OCI-LY1 (cell line): Measurements from ENCODE around the gene MYCBP2.

Source experiments
- H2AFZ ChIP-seq: fragments of 200-600 bp; sonication (generic), shearing (Covaris generic); 2 replicates; pipeline ENCODE4 v1.6.0; 2014; ENCODE audit warnings: antibody characterized with exemption, mild to moderate bottlenecking, low read length
- H3F3A ChIP-seq: fragments of 200-600 bp; sonication (generic), shearing (Covaris generic); 2 replicates; pipeline ENCODE4 v1.6.0; 2014; ENCODE audit warnings: mild to moderate bottlenecking, antibody characterized with exemption, low read length, moderate library complexity; ENCODE audit not compliant: insufficient read depth
- H3K27ac ChIP-seq: fragments of 200-600 bp; sonication (generic); 2 replicates; pipeline ENCODE4 v1.5.1; 2014; ENCODE audit warnings: low read length, mixed run types, mild to moderate bottlenecking, low read depth; ENCODE audit not compliant: poor library complexity, severe bottlenecking
- H3K27me3 ChIP-seq: fragments of 200-600 bp; sonication (generic); 2 replicates; pipeline ENCODE4 v1.6.0; 2014; ENCODE audit warnings: antibody characterized with exemption, mild to moderate bottlenecking, low read length, moderate library complexity; ENCODE audit not compliant: insufficient read depth
- H3K36me3 ChIP-seq: fragments of 200-600 bp; sonication (generic); 2 replicates; pipeline ENCODE4 v1.6.1; 2014; ENCODE audit warnings: mild to moderate bottlenecking, antibody characterized with exemption, low read length, moderate library complexity, mixed read lengths; ENCODE audit not compliant: insufficient read depth
- H3K4me1 ChIP-seq: fragments of 200-600 bp; sonication (generic); 2 replicates; pipeline ENCODE4 v1.5.1; 2014; ENCODE audit warnings: mild to moderate bottlenecking, low read length, moderate library complexity; ENCODE audit not compliant: insufficient read depth, severe bottlenecking
- H3K4me2 ChIP-seq: fragments of 200-600 bp; sonication (generic), shearing (Covaris generic); 2 replicates; pipeline ENCODE4 v1.6.1; 2014; ENCODE audit warnings: low read length
- H3K4me3 ChIP-seq: fragments of 200-600 bp; sonication (generic); 2 replicates; pipeline ENCODE4 v1.5.1; 2014; ENCODE audit warnings: low read length, low read depth, mild to moderate bottlenecking, mixed read lengths; ENCODE audit not compliant: poor library complexity, severe bottlenecking
- H3K79me2 ChIP-seq: fragments of 200-600 bp; shearing (Covaris generic); 2 replicates; pipeline ENCODE4 v1.6.1; 2016; ENCODE audit warnings: mixed run types, low read length, mixed read lengths; ENCODE audit not compliant: insufficient read depth
- H3K9ac ChIP-seq: fragments of 200-600 bp; sonication (generic), shearing (Covaris generic); 2 replicates; pipeline ENCODE4 v1.6.1; 2014; ENCODE audit warnings: mild to moderate bottlenecking, low read length, mixed read lengths
- H3K9me2 ChIP-seq: fragments of 200-600 bp; sonication (generic), shearing (Covaris generic); 2 replicates; pipeline ENCODE4 v1.6.1; 2014; ENCODE audit warnings: low read depth, mild to moderate bottlenecking, low read length, mixed read lengths
- H3K9me3 ChIP-seq: fragments of 200-600 bp; shearing (Covaris generic); 2 replicates; pipeline ENCODE4 v1.6.1; 2014; ENCODE audit warnings: low read length, mixed read lengths
- H4K20me1 ChIP-seq: fragments of 200-600 bp; sonication (generic), shearing (Covaris generic); 2 replicates; pipeline ENCODE4 v1.6.0; 2016; ENCODE audit warnings: mild to moderate bottlenecking, low read length; ENCODE audit not compliant: insufficient read depth
- EZH2 ChIP-seq: fragments of 200-600 bp; sonication (generic), shearing (Covaris generic); IDR thresholded peaks from 2 replicates; pipeline ENCODE4 v1.8.0; 2017; ENCODE audit warnings: borderline replicate concordance, mixed run types, mild to moderate bottlenecking, antibody characterized with exemption, low read length, moderate library complexity, mixed read lengths
- TF ChIP-seq, protein P1 (sequence below): fragments of 200-600 bp; sonication (generic), shearing (Covaris generic); IDR thresholded peaks from 2 replicates; pipeline ENCODE4 v1.5.1; 2017; ENCODE audit warnings: mild to moderate bottlenecking, antibody characterized with exemption, low read length, moderate library complexity, mixed read lengths

Gene MYCBP2

DNA sequence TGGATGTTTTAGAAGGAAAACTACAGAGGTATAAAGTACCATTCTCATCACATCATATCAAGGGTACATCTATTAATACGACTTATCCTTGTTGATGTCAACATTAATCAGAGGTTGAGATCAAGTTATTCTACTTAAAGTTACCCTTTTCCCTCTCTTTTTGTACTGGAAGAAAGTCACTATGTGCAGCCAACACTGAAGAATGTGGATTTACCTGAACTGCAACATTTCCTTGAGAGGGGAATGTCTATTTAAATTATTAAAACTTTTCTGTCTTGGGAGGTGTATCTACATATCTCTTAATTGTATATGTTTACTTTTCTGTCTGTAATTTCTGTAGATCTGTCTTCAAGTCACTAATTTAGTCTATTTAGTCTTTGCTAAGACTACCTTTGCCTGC lies 297.5 kb downstream of the MYCBP2 start:
- Histone ChIP-seq H3K4me3 (no peak overlapping the region), H3K9me2 (no peaks in the 10 kb centered on the region), H3K4me2 (no peak overlapping the region), H3F3A (no peaks in the 10 kb centered on the region), H3K4me1 (peaks cover 25% of the 10 kb centered on the region), H3K79me2 (peaks cover 19% of the 10 kb centered on the region), H3K36me3 (no peaks in the 10 kb centered on the region; the same call in 1 of the 2 replicates), H4K20me1 (no peaks in the 10 kb centered on the region), H3K27me3 (no peaks in the 10 kb centered on the region), H2AFZ (no peak overlapping the region), H3K9ac (no peak overlapping the region), H3K27ac (no peak overlapping the region), H3K9me3 (no peaks in the 10 kb centered on the region)
- TF ChIP-seq, protein P1, sequence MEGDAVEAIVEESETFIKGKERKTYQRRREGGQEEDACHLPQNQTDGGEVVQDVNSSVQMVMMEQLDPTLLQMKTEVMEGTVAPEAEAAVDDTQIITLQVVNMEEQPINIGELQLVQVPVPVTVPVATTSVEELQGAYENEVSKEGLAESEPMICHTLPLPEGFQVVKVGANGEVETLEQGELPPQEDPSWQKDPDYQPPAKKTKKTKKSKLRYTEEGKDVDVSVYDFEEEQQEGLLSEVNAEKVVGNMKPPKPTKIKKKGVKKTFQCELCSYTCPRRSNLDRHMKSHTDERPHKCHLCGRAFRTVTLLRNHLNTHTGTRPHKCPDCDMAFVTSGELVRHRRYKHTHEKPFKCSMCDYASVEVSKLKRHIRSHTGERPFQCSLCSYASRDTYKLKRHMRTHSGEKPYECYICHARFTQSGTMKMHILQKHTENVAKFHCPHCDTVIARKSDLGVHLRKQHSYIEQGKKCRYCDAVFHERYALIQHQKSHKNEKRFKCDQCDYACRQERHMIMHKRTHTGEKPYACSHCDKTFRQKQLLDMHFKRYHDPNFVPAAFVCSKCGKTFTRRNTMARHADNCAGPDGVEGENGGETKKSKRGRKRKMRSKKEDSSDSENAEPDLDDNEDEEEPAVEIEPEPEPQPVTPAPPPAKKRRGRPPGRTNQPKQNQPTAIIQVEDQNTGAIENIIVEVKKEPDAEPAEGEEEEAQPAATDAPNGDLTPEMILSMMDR = no peak
- TF ChIP-seq EZH2 = no peak

DNA sequence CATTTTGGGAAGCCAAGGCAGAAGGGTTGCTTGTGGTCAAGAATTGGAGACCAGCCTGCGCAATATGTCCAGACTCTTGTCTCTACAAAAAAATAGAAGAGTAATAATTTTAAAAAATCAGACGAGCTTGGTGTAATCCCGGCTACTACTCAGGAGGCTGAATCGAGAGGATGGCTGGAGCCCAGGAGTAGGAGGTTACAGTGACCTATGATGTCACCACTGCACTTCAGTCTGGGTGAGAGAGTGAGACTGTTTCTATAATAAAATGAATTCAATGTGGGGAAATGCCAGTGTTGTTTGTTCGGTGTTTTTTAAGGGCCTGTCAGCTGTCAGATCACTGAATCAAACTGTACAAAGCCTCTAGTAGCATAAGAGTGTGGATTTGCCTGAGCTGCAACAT lies 298.7 kb downstream of the MYCBP2 start:
- Histone ChIP-seq H3K4me1 (peaks cover 37% of the 10 kb centered on the region), H3K36me3 (no peaks in the 10 kb centered on the region; the same call in 1 of the 2 replicates), H3K79me2 (peaks cover 32% of the 10 kb centered on the region), H3K4me3 (peak overlapping the region; percentile 96), H4K20me1 (peaks cover 4% of the 10 kb centered on the region; the same call in 1 of the 2 replicates), H3K27me3 (no peaks in the 10 kb centered on the region), H3K27ac (no peak overlapping the region), H3K4me2 (peak overlapping the region; percentile 75), H3K9me3 (no peaks in the 10 kb centered on the region), H2AFZ (no peak overlapping the region), H3F3A (no peaks in the 10 kb centered on the region), H3K9ac (no peak overlapping the region), H3K9me2 (no peaks in the 10 kb centered on the region)
- TF ChIP-seq, protein P1 = no peak
- no peak for TF ChIP-seq EZH2

DNA sequence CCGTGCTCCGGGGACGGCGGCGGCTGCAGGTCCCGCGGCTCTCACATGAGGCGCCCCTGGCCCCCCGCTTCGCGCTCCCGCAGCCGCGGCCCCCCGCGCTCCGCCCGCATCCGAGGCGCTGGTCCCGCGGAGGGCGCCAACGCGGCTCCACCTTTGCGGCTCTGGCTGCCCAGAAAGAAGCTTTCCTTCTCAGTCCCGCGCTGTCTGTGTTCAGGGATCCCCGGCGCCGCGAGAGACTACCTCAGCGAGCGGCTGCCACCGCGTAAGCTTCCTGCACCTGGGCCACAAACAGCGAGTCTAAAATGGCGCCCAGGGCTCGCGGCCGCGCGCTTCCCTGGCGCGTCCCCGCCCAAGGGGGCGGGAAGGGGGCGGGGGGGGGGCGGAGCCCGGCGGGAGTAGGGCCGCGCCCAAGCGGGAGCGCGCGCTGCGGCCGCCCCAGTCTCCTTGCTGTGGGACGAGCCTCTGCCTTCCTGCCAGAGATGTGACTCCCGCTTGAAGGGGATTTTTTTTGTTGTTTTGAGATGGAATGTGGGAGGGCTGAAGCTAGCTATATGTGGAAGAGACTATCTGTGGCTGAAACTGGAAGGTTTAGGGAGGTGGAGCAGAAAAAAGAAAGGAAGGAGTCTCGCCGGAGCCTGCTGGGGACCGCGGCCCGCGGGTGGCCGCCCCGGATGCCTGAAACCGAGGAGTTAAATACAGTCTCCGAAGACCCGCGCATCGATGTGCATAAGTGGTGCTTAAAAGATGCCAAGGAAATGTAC lies 299.9 kb downstream of the MYCBP2 start, which contains the start of gene FBXL3:
Gene FBXL3, minus strand, starts transcription at position 299 of the 761 bp plus-strand sequence. CDS start 5,299 bp downstream, outside the sequence.
- no peaks in the 10 kb centered on the region for H3K27me3 ChIP-seq
- peaks cover 4% of the 10 kb centered on the region for H4K20me1 ChIP-seq
- no peaks in the 10 kb centered on the region for H3K9me3 ChIP-seq
- H3K27ac ChIP-seq = peak within 1 kb of the TSS; percentile 91
- peak within 1 kb of the TSS; percentile 65 for H2AFZ ChIP-seq
- no peaks in the 10 kb centered on the region; the same call in 1 of the 2 replicates for H3K36me3 ChIP-seq
- H3K4me2 ChIP-seq = peak within 1 kb of the TSS; percentile 75
- TF ChIP-seq, protein P1 = no peak
- TF ChIP-seq EZH2 = no peak
- H3K79me2 ChIP-seq = peaks cover 43% of the 10 kb centered on the region
- peaks cover 49% of the 10 kb centered on the region for H3K4me1 ChIP-seq
- no peaks in the 10 kb centered on the region for H3F3A ChIP-seq
- peak within 1 kb of the TSS; percentile 96 for H3K4me3 ChIP-seq
- H3K9ac ChIP-seq = peak within 1 kb of the TSS; percentile 98
- no peaks in the 10 kb centered on the region for H3K9me2 ChIP-seq
